Fibroblast of upper back skin (primary cell): ENCODE results near the gene ABHD5.
A peak's percentile ranks its signal among the peaks of the same experiment; 100 is the strongest.

ENCODE experiments used
- DNase-seq: peaks from one replicate; pipeline ENCODE4 v3.0.0-alpha.2; 2013

Gene ABHD5

DNA sequence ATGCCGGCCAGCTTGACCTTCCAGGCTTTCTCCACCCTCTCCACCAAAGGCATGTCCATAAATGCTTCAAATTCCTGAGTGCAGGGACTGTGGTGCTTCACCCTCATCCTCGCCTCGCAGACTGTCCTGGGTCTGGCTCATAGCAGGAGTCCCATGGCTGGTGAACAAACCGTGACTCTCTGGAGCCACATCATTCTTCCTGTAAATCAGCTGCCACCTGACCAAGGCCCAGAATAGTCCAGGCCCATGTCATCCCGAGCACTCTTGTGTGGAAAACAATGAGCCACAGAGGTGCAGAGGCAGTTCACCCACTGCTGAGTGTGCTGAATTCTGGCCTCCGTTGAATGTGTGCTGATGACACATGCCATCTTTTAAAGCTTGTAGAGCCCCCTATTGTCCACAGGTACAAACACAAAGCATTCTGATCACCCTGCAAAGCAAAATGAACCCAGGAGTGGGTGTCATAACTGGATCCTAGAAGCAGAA lies 68.6 kb downstream of the ABHD5 start:
- peak; percentile 49 for DNase-seq

DNA sequence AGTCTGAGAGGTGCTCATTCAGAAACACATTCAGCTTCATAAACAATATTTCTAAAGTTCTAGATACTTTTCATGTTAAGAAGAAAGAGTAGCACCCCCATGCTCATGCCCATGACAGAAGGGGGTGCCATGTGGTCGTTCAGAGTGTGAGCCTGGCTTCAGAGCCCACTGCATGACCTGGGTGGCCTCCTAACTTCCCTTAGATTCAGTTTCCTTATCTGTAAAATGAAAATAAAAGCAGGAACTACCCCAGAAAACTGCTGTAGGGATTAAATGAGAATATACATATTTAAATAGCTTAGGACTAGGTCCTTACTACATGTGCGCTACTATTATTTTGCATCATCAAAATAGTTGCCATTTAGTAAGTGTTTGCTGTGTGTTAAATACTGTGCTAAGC lies 69.2 kb downstream of the ABHD5 start:
- no peak for DNase-seq

DNA sequence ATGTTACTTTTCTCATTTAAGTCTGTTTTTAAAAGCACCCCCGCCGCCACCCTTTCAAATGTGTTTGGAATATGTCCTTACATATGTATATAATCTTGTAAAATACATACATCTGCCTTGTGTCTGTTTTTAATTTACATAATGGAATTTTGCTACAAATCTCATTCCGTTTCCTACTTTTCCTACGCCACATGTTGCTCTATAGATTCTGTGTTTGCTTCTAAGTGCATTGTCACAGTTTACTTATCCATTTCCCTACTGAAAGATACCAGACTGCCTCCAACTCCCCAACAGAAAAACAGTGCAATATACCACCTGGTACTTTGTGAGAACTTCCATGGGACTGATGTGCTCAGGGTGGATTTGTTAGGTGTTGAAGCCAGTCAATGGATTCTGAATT lies 70.2 kb downstream of the ABHD5 start:
- DNase-seq: peak; percentile 18

DNA sequence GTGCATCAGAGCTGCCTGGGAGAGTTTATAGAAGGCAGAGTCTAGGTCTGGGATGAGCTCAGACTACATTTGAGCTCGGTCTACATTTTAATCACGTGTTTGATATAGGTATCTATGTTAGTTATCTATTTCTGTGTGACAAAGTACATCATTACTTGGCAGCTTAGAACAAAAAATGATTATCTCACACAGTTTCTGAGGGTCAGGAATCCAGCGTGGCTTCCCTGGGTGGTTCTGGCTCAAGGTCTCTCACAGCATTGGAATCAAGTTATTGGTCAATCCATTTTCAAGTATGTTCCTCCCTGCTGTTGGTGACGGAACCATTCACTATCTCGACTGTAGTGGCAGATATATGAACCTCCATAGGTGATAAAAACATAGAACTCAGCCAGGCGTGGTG lies 71.7 kb downstream of the ABHD5 start:
- DNase-seq: no peak

DNA sequence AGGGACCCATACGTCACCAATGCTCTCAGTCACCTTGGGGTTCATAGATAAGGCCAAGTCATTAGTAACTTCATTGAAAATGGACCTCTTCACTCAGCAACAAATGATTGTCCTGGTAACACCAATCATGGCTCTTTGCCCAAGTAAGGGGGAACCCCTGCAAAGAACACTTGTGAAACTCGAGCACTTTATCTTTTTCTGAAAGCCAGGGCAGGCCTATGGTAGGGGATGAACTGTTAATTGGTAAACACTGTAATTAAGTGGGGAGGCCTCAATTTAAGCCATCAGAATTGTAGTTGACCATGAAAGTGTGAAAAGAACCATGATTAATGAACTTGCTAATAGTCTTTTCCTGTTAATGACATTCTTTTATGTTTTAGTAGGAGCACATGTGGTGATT lies 73.3 kb downstream of the ABHD5 start:
- no peak for DNase-seq

DNA sequence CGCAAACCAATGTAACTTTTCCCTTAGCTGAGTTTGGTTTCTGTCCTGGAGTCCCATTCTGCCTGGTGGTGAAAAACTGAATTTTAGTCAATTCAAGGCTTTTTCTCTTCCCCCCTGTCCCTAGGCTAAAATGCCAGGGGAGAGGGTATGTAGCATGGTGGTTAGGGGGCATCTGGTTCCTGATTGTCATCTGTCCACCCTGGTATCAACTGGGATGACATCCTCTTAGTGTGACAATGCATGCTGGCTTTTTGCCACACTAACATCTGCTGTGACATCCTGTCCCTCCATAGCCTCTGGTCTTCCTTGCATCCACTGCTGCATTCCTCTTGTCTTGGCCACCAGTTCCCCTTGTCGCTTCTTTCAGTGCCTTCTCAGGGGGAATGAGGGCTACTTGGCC lies 73.7 kb downstream of the ABHD5 start:
- no peak for DNase-seq

DNA sequence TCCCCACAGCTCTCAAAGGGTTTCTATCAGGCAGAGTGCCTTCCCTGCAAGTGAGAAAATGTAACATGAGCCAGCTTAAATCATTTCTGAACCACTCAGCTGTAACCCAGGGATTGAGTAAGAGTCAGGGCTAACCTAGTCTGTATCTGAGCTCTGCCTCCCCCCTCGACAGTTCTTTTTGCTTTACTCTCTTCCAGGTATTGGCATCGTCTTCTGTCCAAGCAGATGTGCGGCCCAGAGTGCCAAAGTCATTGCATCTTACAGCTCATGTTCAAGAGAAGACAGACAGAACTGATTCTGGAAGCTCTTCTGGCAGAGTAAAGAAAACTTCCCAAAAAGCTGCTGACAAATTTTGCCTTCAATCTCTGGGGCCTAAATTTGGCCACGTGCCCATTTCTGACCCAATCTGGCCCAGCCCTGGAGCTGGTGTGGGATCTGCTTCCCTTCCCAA lies 74.8 kb downstream of the ABHD5 start:
- DNase-seq: peak; percentile 69

DNA sequence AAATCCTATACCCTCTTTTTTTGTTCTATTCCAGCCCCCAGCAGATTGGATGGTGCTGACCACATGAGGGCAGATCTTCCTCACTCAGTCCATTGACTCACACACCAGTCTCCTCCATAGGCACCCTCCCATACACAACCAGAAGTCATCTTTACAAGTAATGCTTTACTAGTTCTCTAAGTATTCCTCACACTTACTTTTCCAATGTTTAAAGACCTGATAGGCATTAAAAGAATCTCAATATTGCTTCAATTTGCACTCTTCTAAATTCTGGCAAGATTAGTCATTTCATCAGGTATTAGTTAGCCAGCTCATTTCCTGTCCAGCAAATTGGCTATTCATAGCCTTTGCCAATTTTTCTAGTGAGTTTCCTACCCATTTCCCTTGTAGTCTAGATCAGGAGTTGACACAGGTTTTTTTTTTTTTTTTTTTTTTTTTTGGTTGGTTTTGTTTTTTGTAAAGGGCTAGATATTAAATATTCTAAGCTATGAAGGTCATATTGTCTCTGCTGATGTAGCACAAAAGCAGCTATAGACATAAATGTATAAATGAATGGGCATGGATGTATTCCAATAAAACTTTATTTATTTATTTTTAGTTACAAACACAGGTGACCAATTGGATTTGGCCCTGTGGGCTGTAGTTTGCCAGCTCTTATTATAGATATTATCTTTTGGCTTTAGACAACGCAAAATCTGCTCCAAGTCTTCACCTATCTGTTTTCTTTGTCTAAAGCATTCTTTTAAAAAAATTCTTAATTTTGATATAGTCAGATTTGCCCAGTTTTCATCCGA lies 76.1 kb downstream of the ABHD5 start:
- peak; percentile 91 for DNase-seq

DNA sequence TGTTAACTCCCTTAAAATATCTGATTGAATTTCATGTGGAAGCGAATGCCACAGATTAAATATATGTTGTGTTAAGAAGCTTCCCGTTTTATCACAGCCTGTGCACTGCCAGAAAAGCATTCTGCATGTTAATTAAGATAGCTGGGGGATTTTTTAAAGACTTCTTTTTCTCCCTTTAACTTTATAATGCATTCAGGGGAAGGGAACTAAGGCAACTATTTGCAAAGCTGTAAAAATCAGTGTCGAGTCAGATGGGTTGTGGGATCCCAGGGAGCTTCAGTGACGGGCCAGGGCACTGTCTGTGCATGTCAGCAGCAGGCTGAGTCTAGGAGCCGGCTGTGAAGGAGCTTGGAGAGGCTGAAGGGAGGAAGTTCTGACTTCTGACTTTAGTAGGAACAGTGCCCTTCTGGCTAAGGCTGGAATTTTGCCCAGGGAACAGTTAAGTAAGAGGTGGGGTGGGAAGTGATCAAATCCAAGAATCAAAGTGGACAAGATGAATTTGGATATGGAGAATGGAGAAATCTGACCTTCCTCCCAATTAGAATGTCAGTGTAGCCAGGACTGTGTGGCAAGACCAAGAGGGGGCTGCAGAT lies 77.7 kb downstream of the ABHD5 start:
- peak; percentile 42 for DNase-seq

DNA sequence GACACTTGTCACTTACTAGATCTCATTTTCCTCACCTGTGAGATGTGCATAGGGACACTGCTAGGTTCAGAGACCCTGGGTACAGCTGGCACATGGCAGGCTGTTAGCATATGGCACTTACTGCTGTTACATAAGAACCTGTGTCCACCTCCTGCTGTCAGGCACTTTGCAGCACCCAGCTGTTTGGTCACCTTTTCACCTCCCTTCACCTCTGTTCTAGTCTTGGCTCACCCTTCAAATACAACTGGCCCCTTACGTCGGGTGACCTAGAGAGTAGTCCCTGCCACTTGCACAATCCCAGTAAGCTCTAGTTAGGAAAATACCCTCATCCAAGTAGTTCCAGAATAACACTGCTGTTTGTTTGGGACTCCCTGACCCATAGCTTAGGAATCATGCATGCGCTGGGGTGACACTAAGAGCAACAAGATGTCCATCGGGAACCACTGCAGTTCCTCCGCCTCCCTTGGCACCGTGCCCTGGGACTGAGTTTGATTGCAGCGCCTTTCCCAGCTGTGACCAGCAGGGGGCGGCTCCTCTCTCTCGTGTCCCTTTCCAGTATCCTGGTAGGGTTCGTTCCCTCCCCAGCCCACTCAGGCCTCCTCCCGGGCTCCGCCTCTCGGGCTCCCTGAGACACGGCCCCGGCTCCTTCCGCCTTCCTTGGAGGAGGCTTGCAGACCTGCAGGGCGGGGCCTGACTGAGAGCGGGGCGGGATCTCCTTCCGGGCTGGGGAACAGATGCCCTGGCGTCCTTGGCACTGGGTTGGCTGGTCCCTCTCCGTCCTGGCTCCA lies 78.6 kb downstream of the ABHD5 start:
- peak; percentile 97 for DNase-seq

DNA sequence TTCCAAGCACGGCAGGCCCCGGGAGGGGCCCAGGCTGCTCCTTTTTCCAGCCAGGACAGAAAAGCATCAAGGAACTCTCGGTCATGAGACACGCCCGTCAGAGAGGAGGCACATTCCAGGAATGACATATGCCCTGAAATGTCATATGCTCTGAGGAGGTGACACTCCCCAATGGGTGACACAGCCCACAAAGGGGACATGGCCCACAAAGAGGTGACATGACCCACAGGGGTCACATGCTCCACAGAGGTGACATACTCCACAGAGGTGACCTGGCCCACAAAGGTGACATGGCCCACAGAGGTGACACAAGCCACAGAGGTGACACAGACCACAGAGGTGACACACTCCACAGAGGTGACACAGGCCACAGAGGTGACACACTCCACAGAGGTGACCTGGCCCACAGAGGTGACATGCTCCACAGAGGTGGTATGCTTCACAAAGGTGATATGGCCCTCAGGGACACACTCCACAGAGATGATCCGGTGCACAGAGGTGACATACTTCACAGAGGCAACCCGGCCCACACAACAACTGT lies 79.2 kb downstream of the ABHD5 start:
- DNase-seq: no peak

DNA sequence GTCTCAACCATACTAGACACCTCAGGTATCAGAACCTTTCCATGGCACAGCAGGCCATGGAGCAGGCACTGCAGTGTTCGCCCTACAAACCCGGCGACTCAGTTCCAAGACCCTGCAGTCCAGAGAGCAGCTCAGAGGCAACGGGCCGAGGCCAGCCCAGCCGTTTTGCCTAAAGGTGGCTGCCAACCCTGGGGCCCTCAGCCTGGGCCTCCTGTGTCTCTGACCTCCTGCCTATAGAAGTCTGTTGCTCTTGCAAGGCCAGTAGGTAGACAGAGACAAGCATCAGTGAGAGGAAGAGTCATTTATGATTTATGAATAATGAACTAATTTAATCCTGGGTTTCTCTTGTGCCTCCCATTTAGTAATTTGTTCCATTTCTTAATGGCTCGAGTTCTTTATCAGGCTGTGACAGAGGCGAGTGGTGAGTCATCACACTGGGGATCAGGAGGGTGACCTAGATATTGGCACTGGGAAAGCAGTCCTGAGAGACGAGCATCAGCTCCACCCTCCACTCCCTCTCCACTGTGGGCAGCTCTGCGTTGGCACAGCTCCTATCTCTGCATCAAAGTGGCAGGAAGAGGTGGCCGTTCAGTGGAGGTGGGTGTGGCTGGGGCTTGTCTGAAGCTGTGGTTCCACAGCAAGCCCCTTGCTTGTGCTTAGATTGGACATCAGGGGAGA lies 79.8 kb downstream of the ABHD5 start:
- no peak for DNase-seq

DNA sequence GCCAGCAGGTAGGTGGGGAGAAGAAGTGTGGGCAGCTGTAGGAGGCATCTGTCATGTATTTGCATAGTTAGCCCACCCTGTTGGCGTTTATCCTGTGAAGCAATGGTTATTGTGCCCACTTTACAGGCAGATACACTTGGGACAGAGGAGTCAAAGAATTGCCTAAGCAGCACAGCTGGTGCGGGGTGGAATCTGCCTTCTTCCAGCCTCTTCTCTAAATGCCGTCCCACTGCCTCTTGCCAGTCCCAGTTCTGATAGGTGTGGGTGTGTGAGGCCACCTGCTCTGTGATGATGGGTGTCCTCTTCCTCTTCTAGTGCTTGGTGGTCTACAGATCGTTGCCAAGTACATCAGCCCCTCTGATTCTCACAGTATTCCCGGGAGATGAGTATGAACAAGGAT lies 80.9 kb downstream of the ABHD5 start:
- no peak for DNase-seq

DNA sequence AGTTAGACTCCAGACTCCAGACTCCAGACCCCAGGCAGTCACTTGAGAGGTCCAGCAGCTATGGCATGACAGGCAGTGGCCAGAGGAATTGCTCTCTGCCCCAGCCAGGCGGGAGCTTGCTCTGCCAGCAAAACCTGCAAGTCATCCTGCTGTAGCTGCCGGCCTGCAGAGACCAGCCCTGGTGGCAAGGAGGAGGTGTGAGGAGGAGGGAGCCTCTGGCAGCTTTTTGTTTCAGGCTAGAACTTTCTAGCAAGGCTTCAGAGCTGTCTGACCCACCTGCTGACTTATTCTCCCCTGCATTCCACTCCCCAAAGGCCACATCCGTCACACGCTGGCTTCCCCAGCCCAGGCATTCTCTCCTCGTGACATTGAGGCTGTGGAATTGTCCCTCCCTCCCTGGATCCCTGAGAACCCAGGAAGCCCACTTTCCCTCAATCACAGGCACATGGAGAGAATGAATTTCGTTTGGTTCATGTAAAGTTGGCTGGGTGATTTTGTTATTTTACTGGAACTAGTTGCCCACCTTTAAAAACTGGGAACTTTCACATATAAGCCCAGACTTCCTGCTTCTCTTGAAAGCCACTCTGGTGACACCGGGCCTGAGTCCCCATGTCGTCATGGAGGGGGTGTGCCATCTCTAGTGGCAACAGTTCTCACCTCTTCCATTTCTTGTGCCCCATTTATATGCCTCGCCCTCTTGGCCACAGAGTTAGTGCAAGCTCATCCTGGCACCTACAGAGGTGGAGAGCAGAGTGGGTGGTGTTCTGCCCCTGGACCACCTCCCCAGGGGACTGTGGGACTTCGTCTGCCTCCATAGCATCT lies 82.7 kb downstream of the ABHD5 start:
- DNase-seq: no peak

DNA sequence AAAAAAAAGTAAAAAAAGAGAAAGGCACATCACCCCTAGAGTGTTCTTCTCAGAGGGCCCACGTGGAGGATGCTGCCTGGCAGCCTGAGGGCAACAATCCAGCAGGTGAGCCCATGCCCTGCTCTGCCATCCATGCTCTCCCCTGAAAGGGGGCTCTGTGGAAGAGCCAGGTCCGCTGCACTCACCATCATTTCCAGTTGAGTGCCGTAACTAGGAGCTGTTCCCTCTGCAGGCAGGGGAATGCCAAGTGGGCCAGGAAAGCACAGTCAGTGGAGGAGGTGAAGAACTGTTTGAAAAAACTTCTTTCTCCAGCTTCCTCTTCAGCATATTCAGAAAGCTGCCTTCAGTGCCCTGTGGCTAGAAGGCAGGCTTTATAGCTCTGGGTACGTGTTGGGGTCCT lies 84.1 kb downstream of the ABHD5 start:
- no peak for DNase-seq

DNA sequence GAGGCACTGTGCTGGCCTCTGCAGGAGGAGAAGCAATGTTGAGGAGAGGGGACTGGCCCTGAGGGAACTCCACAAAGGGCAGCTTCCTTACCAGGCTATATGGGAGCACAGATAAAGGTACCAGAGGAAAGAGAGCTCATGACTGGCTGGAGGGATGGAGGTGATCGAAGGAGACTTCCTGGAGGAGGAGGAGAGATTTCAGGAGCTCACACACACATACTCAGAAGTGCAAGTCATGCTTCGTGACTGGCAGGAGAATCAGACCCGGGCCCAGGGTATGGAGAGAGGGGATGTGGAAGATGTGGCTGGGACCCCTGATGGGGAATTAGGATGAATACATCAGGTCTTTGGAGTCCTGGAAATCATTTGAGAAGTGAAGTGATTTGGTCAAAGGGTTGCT lies 85.4 kb downstream of the ABHD5 start:
- DNase-seq: no peak

DNA sequence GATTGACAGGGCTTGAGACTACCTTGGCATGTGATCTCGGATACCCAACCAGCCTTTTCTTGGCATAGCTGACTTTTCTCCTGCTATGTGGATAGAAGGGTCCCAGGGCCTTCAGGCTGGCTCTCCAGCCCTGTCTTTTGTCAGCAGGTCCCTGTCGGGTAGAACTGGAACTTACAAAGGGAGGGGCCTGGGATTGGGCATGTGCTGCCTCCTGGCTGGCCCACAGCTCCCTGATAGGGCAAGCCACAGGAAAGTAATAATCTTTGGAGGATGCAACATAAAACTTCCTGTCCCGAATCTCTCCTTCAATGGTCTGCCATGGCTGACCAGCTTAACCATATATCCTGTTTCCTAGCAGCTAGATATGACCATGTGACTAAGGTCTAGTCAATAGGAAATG lies 89.1 kb downstream of the ABHD5 start:
- no peak for DNase-seq

DNA sequence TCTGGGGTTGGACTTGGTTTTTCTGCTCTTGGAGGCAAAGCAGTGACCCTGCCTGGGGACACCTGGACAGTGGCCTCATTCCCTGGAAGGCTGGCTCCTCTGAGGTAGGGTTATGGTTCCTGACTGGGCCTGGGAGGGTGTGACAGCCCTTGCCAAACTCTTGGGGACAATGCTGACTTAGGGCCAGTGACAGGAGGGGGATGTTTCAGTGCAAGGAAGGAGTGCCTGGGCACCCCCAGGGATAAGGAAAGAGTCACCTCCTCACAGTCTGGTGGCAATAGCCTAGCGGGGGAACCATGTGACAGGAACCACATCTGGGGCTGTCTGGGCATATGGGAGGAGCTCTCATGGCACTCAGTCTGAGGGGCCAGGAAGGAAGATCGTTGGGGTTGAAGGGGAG lies 91.8 kb downstream of the ABHD5 start:
- DNase-seq: no peak
